SK-N-DZ (cell line): ENCODE measurements around the gene ERC1. TPM values are rescaled to one million over a fixed set of nuclear protein-coding genes. Genes with fewer than 3 reads are reported as not detected.
A peak's percentile ranks its signal among the peaks of the same experiment; 100 is the strongest.

Experiments
- DNase-seq: peaks from one replicate; pipeline ENCODE4 v3.0.0-alpha.2; 2015; ENCODE audit warnings: low spot score
- polyA plus RNA-seq, 2 experiments: library from polyadenylated mRNA; depleted of rRNA; stranded (reverse); fragments of >200 nt; gene quantifications; 2 replicates each; pipeline ENCODE4 v1.2.3, GENCODE V29; 2014

ERC1 gene
- 5.4 and 7.0 TPM in 2 replicates for polyA plus RNA-seq (2014; cell fraction: cytosol; rRNA removed)
- polyA plus RNA-seq (2014; cell fraction: nucleus; rRNA removed): 3.3 and 4.3 TPM in 2 replicates

GRCh38 chr12:990661-991349, at the start of gene ERC1:
Gene ERC1, plus strand, starts transcription at chr12:991223. Its CDS starts 36,681 bp downstream, at chr12:1027904.
- peak; percentile 93 for DNase-seq

DNA sequence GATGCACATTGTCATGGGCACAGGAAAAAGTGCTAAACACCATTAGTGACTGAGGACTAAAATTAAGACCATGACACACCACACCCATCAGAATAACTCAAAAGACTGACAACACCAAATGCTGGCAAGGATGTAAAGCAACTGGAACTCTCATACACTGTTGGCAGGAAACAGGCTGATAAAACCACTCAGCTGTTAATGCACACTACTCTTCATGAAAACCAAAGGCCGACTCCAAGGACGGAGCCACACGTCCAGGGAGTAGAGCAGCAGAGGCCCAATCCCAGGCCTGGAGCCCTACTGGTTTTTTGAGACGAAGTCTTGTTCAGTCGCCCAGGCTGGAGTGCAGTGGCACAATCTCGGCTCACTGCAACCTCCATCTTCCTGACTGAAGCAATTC, 48.0 kb upstream of the ERC1 start:
- DNase-seq: no peak

DNA sequence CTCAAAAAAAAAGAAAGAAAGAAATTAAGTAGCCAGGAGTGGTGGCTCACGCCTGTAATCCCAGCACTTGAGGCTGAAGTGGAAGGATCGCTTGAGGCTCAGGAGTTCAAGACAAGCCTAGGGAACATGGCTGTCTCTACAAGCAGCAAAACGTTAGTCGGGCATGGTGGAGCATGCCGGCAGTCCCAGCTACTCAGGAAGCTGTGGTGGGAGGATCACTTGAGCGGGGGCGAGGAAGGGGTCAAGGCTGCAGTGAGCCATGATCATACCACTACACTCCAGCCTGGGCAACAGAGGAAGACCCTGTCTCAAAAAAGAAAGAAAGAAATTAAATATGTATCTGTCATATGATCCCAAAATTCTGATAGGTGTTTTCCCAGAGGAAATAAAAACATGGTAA, 46.8 kb upstream of the ERC1 start:
- DNase-seq: no peak

DNA sequence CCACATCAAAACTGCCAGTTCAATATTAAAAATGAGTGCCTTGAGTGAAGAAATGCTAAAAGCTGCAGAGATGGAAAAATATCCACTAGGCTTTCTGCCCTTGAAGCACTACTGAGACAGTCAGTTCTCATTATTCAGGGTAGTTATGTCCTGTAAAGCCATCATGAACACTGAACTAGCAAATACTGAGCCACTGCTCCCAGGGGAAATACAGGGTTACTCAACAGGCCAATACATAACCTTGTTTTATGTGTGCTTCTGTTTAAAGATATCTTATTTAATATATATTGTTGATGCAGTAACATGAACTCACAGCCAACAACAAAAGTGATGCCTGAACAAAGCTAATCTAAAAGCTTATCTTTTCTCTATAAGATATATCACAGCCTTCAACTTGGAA, 44.8 kb upstream of the ERC1 start:
- no peak for DNase-seq

GRCh38 chr12:946631-947030, 44.4 kb upstream of the ERC1 start:
- no peak for DNase-seq

GRCh38 chr12:948238-948637, 42.8 kb upstream of the ERC1 start:
- no peak for DNase-seq

DNA sequence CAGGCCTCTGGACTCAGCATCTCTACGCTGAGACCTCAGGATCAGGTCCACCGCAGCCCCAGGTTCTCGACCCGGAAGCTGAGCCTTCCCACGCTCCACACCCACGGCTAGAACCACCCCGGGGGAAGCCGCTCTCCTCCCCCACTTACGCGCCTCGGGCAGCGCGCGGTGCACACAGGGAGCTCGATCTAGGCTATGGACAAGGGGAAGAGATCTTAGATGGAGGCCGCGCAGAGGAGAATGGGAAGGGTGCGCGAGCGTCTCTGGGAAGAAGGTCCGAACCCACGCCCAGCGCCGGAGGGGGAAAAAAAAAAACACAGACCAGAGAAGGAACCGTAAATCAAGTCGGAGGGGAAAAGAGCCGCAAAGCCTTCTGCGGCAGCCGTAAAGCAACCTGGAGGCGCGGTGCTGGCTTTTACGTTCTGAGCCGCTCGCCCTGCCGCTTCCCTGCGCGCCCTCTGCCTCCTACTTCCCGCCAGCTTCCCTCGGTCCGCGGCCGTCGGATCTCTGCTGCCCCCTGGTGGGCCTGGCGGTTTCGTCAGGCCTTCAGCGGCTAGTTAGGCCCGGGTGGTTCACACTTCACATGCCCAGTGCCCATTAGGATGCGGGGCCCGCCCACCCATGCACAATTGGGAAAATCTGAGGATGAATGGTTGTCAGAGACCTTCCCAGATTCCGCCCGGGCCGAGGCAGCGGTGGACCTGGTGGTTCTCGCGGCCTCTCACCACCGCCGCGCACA, 41.4 kb upstream of the ERC1 start, which contains the start of gene RAD52:
Gene RAD52 (minus strand): TSS at position 242 of the 739 bp plus-strand sequence. CDS start 16,636 bp downstream, outside the sequence.
- peak; percentile 100 for DNase-seq

GRCh38 chr12:951176-951575, 39.8 kb upstream of the ERC1 start:
- no peak for DNase-seq

DNA sequence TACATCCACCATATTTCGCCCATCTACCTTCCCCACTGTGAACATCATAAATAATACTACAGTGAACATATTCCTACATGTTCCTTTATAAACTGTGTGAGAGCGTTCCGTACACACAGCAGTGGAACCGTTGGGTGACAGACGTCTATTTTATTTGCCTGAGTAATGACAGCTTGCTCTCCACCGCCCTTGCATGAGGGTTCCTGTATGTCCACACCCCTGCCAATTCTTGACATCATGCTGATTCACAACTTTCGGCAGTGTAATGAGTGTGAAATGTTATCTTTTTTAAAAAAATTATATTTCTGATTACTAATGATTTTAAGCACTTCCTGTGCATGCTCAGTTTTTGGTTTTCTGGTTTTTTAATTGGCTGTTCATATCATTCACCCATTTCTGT, 37.2 kb upstream of the ERC1 start:
- no peak for DNase-seq

- DNase-seq: no peak
Observed at GRCh38 chr12:954741-955140, 36.3 kb upstream of the ERC1 start.

- no peak for DNase-seq
Observed at GRCh38 chr12:955939-956338, 35.1 kb upstream of the ERC1 start.

- no peak for DNase-seq
Observed at GRCh38 chr12:958588-959123, 32.4 kb upstream of the ERC1 start.

GRCh38 chr12:966724-967123, 24.3 kb upstream of the ERC1 start:
- no peak for DNase-seq

GRCh38 chr12:967641-968040, 23.4 kb upstream of the ERC1 start:
- no peak for DNase-seq

DNA sequence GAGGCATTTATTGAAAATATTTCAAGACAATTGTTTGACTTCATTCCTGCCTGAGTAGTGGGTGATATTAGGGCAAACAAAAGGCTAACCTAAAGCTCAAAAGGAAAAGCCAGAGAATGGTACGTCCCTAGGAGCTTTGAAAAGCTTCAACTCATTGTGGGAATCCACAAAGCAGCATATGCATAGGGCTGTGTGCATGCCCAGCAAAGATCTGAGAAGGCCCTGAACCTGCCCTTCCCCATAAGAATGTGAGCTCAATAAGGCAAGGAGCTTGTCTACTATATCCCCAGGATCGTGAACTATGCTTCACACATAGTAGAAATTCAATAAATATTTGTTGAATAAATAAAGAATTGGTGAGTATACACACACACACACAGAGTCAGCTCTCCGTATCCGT, 22.5 kb upstream of the ERC1 start:
- no peak for DNase-seq

DNA sequence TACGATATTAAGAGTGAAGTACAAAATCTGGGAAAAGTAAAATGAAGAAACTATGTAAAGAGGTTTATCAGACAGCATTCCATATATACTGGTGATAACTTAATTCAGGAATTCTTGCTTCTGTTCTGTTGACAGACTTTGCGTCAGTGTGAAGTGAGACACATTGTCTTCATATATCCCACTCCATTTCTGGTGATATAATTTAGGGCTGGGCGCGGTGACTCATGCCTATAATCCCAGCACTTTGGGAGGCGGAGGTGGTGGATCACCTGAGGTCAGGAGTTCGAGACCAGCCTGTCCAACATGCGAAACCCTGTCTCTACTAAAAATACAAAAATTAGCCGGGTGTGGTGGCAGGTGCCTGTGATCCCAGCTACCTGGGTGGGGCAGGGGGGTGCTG, 21.2 kb upstream of the ERC1 start:
- DNase-seq: no peak

GRCh38 chr12:971991-972390, 19.0 kb upstream of the ERC1 start:
- DNase-seq: no peak

GRCh38 chr12:974271-974862, 16.7 kb upstream of the ERC1 start:
- no peak for DNase-seq

GRCh38 chr12:976644-977043, 14.4 kb upstream of the ERC1 start:
- no peak for DNase-seq

GRCh38 chr12:977156-977555, 13.9 kb upstream of the ERC1 start:
- DNase-seq: no peak

DNA sequence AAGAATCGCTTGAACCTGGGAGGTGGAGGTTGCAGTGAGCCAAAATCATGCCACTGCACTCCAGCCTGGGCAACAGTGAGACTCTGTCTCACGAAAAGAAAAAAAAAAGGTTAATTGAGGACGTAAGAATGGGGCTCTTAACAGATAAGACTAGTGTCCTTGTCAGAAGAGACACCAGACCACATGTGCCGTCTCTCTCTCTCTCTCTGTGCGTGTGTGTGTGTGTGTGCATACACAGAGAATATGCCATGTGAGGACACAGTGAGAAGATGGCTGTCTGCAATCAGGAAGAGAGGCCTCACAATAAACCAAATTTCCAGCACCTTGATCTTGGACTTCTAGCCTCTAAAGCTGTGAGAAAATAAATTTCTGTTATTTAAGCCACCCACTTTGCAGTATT, 11.7 kb upstream of the ERC1 start:
- no peak for DNase-seq

DNA sequence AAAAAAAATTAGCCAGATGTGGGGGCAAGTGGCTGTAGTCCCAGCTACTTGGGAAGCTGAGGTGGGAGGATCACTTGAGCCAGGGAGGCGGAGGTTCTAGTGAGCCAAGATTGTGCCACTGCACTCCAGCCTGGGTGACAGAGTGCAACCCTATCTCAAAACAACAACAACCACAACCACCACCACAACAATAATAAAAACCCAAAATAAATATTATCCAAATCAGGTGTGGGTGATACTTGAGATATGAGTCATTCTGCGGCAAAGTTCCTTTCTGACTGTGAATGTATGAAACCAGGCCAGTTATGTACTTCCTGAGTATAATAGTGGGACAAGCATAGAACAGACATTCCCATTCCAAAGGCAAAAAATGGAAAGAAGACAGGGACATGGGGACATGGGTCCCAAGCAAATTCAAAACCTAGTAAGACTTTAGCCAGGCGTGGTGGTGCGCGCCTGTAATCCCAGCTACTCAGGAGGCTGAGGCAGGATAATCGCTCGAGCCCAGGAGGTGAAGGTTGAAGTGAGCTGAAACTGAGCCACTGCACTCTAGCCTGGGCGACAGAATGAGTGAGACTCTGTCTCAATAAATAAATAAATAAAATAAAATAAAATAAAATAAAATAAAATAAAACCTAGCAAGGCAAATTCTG, 9.7 kb upstream of the ERC1 start:
- no peak for DNase-seq
